Kidney epithelial cell (primary cell): Measurements from ENCODE around the gene PHYKPL. TPM values are rescaled to one million over a fixed set of nuclear protein-coding genes. Genes with fewer than 3 reads are reported as not detected.

ENCODE experiments used
- DNase-seq: peaks from one replicate; pipeline ENCODE4 v3.0.0-alpha.2; 2010; ENCODE audit warnings: low read depth
- H3K27me3 ChIP-seq: 2 replicates; pipeline ENCODE4 v1.6.0; 2011; ENCODE audit warnings: low read length; ENCODE audit not compliant: control insufficient read depth, insufficient read depth
- H3K36me3 ChIP-seq: 2 replicates; pipeline ENCODE4 v1.5.1; 2011; ENCODE audit warnings: low read length; ENCODE audit not compliant: control insufficient read depth, insufficient read depth
- H3K4me3 ChIP-seq: 2 replicates; pipeline ENCODE4 v1.5.1; 2011; ENCODE audit warnings: low read depth, mild to moderate bottlenecking, control low read depth, low read length
- total RNA-seq: library from RNA; depleted of rRNA; stranded (reverse); fragments of >200 nt; gene quantifications from 2 replicates; pipeline ENCODE4 v1.2.3, GENCODE V29; 2015
- TF ChIP-seq, protein P1 (sequence below): IDR thresholded peaks from 2 replicates; pipeline ENCODE4 v1.5.1; 2011; ENCODE audit warnings: mild to moderate bottlenecking, moderate library complexity, low read length, control low read depth, inconsistent platforms; ENCODE audit not compliant: insufficient read depth, poor library complexity, severe bottlenecking

The PHYKPL gene
- total RNA-seq, 1 donor from 2014 or later, result 18.7 TPM

- TF ChIP-seq, protein P1, sequence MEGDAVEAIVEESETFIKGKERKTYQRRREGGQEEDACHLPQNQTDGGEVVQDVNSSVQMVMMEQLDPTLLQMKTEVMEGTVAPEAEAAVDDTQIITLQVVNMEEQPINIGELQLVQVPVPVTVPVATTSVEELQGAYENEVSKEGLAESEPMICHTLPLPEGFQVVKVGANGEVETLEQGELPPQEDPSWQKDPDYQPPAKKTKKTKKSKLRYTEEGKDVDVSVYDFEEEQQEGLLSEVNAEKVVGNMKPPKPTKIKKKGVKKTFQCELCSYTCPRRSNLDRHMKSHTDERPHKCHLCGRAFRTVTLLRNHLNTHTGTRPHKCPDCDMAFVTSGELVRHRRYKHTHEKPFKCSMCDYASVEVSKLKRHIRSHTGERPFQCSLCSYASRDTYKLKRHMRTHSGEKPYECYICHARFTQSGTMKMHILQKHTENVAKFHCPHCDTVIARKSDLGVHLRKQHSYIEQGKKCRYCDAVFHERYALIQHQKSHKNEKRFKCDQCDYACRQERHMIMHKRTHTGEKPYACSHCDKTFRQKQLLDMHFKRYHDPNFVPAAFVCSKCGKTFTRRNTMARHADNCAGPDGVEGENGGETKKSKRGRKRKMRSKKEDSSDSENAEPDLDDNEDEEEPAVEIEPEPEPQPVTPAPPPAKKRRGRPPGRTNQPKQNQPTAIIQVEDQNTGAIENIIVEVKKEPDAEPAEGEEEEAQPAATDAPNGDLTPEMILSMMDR, result no peak
- peaks cover 12% of the 10 kb centered on the region for H3K36me3 ChIP-seq
- no peak overlapping the region for H3K4me3 ChIP-seq
These were observed 17.2 kb downstream of the PHYKPL start for GRCh38 chr5:178215280-178216002.

GRCh38 chr5:178214160-178214803, 18.3 kb downstream of the PHYKPL start:
- TF ChIP-seq, protein P1, result no peak
- no peak for DNase-seq
- Histone ChIP-seq H3K36me3 (peaks cover 16% of the 10 kb centered on the region), H3K27me3 (no peaks in the 10 kb centered on the region), H3K4me3 (no peak overlapping the region)

More at GRCh38 chr5:178215280-178216002, 17.2 kb downstream of the PHYKPL start:
- H3K27me3 ChIP-seq, result no peaks in the 10 kb centered on the region
- no peak for DNase-seq

- Histone ChIP-seq H3K4me3 (no peak overlapping the region), H3K36me3 (peaks cover 18% of the 10 kb centered on the region), H3K27me3 (no peaks in the 10 kb centered on the region)
- no peak for DNase-seq
- TF ChIP-seq, protein P1, result no peak
These were observed 18.9 kb downstream of the PHYKPL start for GRCh38 chr5:178213748-178214151.

DNA sequence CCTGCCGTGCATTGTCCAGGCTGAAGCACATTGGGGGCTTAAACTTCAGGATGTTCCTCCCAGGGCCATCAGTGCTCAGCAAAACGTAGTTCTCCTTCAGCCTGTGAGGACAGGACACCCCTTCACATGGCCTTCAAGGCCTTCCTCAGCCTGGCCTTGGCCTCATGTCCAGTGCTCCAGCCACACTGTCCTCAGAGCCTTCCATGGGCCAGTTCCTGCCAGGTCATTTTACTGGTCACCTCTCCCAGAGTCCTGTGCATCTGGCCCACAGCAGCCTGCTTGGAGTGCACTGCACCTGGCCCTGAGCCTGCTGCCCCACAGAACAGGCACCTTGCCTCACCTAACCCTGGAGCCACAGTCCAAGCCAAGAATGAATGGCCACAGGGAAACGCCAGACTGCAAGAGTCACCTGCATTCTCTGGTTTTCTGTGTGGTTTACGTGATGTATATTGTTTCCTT, 19.6 kb downstream of the PHYKPL start:
- no peak overlapping the region for H3K4me3 ChIP-seq
- H3K27me3 ChIP-seq, result no peaks in the 10 kb centered on the region
- TF ChIP-seq, protein P1, result no peak
- DNase-seq, result no peak
- H3K36me3 ChIP-seq, result peaks cover 18% of the 10 kb centered on the region

DNA sequence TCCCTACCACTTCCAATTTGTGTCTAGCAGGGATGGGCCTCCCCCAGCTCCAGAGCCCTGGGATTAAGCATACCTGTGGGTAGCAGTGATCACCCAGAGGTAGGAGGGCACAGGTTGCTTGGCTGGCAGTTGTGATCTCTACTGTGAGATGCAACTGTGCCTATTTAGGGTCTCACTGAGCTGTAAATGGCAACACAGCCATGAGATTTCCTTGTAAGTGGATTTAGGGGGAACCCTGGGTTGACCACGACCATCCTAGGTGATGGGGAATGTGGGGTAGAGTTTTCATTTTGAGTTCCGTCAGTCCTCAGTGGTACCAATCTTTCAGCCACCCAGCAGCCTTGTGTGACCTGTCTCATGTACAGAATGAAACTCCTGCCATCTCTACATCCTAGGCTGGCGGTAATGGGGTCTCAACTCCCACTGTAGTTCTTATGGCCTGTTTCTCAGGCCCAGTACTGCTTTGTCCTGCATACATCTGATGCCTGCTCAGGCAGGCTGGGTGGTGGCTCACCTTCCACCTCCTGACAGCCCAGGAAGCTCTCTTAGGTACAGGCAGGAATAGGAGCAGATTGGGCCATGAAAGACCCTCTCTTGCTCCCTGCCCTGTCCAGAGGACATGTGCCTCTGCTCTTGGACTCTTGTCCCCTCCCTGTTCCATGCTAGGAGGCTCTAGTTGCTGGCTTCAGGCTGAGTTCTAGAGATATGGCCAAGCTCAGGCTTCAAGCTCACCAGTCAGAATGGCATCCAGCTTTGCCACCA, 20.2 kb downstream of the PHYKPL start:
- peaks cover 21% of the 10 kb centered on the region for H3K36me3 ChIP-seq

More for the DNA sequence above, 20.2 kb downstream of the PHYKPL start:
- Histone ChIP-seq H3K27me3 (no peaks in the 10 kb centered on the region), H3K4me3 (no peak overlapping the region)
- TF ChIP-seq, protein P1, result no peak
- DNase-seq, result no peak
